ENCODE data around the gene MYCBP2.

MYCBP2 gene

DNA sequence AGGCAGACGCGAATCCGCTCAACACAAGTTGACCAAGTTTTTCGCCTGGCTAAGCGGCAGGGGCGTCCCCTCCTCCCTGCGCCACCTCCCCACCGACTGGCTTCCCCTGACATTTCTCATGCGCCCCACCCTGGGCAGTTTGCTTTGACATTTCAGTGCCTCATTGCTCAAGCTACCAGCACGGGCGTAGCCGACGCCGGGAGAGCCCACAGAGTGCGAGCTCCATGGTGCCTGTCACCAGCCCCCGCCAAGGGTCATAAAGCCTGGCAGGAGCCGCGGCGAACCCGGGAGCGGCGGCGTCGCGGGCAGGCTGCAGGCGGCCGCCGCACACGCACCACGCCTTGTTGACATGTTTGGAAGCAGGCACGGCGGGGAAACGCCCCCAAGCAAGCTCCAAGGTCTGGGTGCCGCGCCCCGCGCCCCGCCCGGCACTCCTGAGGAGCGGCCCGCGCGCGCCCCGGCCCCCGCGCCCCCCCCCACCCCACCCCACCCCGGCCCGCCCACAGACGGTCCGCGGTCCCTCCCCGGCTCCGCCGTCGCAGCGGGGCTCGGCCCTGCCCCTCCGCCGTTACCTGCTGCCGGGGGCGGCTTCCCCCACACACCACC is 300.5 kb downstream of the MYCBP2 start (continued):
- TF ChIP-seq ZNF585B (tag by site-specific recombination; IDR thresholded peaks at IDR 0.05) (no peak), ZNF514 (tag by site-specific recombination; IDR thresholded peaks at IDR 0.05) (no peak), BCL11B (tag by site-specific recombination; IDR thresholded peaks at IDR 0.05; ENCODE audit: low read depth) (no peak), KLF10 (tag by site-specific recombination; IDR thresholded peaks at IDR 0.05) (0 out of 2 replicates have a peak, but pooled peaks have one; percentile 52), ZIC2 (tag by site-specific recombination; IDR thresholded peaks at IDR 0.05) (peak; percentile 97), ZBTB8A (tag by site-specific recombination; IDR thresholded peaks at IDR 0.05) (peak; percentile 74), KLF1 (tag by site-specific recombination; IDR thresholded peaks at IDR 0.05) (peak; percentile 95), GLIS2 (tag by site-specific recombination; IDR thresholded peaks at IDR 0.05) (peak; percentile 86), ZNF629 (tag by site-specific recombination; IDR thresholded peaks at IDR 0.05) (no peak), ZNF202 (tag by site-specific recombination; IDR thresholded peaks at IDR 0.05; ENCODE audit: borderline replicate concordance) (no peak), ZNF510 (tag by site-specific recombination; IDR thresholded peaks at IDR 0.05; ENCODE audit: insufficient replicate concordance) (no peak), ZNF121 (tag by site-specific recombination; IDR thresholded peaks at IDR 0.05) (no peak), ZNF473 (tag by site-specific recombination; IDR thresholded peaks at IDR 0.05) (no peak), SP3 (tag by site-specific recombination; IDR thresholded peaks at IDR 0.05) (peak; percentile 34; the same call in 1 of the 2 replicates), TRIM28 (IDR thresholded peaks at IDR 0.05; ENCODE audit: borderline replicate concordance, low read length) (no peak), ZNF146 (tag by site-specific recombination; IDR thresholded peaks at IDR 0.05) (no peak), ZNF19 (tag by site-specific recombination; IDR thresholded peaks at IDR 0.05; ENCODE audit: low read depth) (no peak), ZFP37 (tag by site-specific recombination; IDR thresholded peaks at IDR 0.05) (0 out of 2 replicates have a peak, but pooled peaks have one; percentile 30), KLF16 (tag by site-specific recombination; IDR thresholded peaks at IDR 0.05) (peak; percentile 54; the same call in 1 of the 2 replicates), ZNF341 (tag by site-specific recombination; IDR thresholded peaks at IDR 0.05; ENCODE audit: low read depth) (peak; percentile 58), ZNF426 (tag by site-specific recombination; IDR thresholded peaks at IDR 0.05) (no peak), ZNF169 (tag by site-specific recombination; IDR thresholded peaks at IDR 0.05) (no peak), ZNF133 (tag by site-specific recombination; IDR thresholded peaks at IDR 0.05) (no peak), ZNF114 (tag by site-specific recombination; IDR thresholded peaks at IDR 0.05) (no peak), SP2 (tag by site-specific recombination; IDR thresholded peaks at IDR 0.05) (peak; percentile 56), ZNF37A (tag by site-specific recombination; IDR thresholded peaks at IDR 0.05) (no peak), ZNF335 (tag by site-specific recombination; conservative IDR thresholded peaks at IDR 0.05) (peak; percentile 84), ZNF600 (tag by site-specific recombination; IDR thresholded peaks at IDR 0.05) (no peak), ZNF350 (tag by site-specific recombination; IDR thresholded peaks at IDR 0.05) (no peak), ZNF623 (tag by site-specific recombination; IDR thresholded peaks at IDR 0.05) (no peak)
- TF ChIP-seq, protein P1, sequence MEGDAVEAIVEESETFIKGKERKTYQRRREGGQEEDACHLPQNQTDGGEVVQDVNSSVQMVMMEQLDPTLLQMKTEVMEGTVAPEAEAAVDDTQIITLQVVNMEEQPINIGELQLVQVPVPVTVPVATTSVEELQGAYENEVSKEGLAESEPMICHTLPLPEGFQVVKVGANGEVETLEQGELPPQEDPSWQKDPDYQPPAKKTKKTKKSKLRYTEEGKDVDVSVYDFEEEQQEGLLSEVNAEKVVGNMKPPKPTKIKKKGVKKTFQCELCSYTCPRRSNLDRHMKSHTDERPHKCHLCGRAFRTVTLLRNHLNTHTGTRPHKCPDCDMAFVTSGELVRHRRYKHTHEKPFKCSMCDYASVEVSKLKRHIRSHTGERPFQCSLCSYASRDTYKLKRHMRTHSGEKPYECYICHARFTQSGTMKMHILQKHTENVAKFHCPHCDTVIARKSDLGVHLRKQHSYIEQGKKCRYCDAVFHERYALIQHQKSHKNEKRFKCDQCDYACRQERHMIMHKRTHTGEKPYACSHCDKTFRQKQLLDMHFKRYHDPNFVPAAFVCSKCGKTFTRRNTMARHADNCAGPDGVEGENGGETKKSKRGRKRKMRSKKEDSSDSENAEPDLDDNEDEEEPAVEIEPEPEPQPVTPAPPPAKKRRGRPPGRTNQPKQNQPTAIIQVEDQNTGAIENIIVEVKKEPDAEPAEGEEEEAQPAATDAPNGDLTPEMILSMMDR (tag by site-specific recombination; IDR thresholded peaks at IDR 0.05) = peak; percentile 76
- TF ChIP-seq, protein P2, sequence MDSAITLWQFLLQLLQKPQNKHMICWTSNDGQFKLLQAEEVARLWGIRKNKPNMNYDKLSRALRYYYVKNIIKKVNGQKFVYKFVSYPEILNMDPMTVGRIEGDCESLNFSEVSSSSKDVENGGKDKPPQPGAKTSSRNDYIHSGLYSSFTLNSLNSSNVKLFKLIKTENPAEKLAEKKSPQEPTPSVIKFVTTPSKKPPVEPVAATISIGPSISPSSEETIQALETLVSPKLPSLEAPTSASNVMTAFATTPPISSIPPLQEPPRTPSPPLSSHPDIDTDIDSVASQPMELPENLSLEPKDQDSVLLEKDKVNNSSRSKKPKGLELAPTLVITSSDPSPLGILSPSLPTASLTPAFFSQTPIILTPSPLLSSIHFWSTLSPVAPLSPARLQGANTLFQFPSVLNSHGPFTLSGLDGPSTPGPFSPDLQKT (IDR thresholded peaks at IDR 0.05; ENCODE audit: borderline replicate concordance, low read depth, low read length) = no peak
- TF ChIP-seq, protein P3, sequence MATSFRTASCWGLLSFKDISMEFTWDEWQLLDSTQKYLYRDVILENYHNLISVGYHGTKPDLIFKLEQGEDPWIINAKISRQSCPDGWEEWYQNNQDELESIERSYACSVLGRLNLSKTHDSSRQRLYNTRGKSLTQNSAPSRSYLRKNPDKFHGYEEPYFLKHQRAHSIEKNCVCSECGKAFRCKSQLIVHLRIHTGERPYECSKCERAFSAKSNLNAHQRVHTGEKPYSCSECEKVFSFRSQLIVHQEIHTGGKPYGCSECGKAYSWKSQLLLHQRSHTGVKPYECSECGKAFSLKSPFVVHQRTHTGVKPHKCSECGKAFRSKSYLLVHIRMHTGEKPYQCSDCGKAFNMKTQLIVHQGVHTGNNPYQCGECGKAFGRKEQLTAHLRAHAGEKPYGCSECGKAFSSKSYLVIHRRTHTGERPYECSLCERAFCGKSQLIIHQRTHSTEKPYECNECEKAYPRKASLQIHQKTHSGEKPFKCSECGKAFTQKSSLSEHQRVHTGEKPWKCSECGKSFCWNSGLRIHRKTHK (tag by site-specific recombination; IDR thresholded peaks at IDR 0.05) = no peak
- TF ChIP-seq, protein P4, sequence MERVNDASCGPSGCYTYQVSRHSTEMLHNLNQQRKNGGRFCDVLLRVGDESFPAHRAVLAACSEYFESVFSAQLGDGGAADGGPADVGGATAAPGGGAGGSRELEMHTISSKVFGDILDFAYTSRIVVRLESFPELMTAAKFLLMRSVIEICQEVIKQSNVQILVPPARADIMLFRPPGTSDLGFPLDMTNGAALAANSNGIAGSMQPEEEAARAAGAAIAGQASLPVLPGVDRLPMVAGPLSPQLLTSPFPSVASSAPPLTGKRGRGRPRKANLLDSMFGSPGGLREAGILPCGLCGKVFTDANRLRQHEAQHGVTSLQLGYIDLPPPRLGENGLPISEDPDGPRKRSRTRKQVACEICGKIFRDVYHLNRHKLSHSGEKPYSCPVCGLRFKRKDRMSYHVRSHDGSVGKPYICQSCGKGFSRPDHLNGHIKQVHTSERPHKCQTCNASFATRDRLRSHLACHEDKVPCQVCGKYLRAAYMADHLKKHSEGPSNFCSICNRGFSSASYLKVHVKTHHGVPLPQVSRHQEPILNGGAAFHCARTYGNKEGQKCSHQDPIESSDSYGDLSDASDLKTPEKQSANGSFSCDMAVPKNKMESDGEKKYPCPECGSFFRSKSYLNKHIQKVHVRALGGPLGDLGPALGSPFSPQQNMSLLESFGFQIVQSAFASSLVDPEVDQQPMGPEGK (tag by site-specific recombination; IDR thresholded peaks at IDR 0.05) = peak; percentile 53
- TF ChIP-seq, protein P5, sequence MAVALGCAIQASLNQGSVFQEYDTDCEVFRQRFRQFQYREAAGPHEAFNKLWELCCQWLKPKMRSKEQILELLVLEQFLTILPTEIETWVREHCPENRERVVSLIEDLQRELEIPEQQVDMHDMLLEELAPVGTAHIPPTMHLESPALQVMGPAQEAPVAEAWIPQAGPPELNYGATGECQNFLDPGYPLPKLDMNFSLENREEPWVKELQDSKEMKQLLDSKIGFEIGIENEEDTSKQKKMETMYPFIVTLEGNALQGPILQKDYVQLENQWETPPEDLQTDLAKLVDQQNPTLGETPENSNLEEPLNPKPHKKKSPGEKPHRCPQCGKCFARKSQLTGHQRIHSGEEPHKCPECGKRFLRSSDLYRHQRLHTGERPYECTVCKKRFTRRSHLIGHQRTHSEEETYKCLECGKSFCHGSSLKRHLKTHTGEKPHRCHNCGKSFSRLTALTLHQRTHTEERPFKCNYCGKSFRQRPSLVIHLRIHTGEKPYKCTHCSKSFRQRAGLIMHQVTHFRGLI (tag by site-specific recombination; IDR thresholded peaks at IDR 0.05) = peak; percentile 37; the same call in 1 of the 2 replicates

Measured in HEK293 (cell line).